ENCODE measurements around the gene DDX19B.
A peak's percentile ranks its signal among the peaks of the same experiment; 100 is the strongest.
"Not testable (repeated sequence)": the region's sequence is repeated elsewhere in the genome, so short reads cannot be mapped to it uniquely, and the experiment has no call there.

Gene DDX19B

DNA sequence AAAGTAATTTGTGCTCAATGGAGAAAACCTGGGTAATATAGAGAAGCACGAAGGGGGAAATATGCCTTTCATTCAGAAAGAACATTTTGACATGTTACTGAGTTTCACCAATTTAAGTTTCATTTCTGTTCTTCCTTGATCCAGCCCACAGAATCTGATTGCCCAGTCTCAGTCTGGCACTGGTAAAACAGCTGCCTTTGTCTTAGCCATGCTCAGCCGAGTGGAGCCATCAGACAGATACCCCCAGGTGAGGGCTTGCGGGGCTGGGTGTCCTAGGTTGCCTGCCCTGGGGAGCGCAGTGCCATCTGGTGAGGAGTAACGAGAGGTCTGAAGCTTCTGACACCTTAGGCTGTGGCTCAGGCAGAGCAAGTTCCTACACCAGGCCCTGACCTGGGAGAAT lies 65.4 kb downstream of the DDX19B start:
- DNase-seq, result no peak

DNA sequence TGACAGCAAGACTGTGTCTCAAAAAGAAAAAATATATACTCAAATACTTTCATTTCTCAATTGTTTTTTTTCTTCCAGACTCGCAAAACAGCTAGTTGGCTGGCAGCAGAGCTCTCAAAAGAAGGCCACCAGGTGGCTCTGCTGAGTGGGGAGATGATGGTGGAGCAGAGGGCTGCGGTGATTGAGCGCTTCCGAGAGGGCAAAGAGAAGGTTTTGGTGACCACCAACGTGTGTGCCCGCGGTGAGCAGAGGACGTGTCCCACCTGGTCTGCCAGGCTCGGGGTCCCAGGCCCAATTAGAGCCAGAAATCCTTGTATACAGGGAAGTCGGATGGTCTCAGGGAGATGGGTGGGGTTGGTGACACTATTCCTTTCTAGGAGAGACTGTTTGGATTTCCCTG lies 71.2 kb downstream of the DDX19B start:
- not testable (repeated sequence) for DNase-seq

DNA sequence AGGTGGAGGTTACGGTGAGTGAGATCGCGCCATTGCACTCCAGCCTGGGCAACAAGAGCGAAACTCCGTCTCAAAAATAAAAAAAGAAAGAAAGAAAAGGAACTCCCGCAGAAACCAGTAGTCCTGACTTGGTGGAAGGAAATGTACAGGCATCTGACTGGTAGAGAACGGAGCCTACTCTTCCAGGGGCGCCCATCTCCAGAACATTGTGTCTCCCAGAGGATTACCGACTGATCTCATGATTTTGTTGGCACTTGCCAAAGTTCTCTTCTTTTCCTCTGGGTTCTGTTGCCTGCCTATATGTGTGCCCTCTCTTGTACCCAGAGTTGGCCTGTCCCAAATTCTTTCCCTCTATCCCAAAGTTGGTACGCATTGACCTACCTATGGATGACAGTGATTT lies 71.9 kb downstream of the DDX19B start:
- DNase-seq, result no peak

DNA sequence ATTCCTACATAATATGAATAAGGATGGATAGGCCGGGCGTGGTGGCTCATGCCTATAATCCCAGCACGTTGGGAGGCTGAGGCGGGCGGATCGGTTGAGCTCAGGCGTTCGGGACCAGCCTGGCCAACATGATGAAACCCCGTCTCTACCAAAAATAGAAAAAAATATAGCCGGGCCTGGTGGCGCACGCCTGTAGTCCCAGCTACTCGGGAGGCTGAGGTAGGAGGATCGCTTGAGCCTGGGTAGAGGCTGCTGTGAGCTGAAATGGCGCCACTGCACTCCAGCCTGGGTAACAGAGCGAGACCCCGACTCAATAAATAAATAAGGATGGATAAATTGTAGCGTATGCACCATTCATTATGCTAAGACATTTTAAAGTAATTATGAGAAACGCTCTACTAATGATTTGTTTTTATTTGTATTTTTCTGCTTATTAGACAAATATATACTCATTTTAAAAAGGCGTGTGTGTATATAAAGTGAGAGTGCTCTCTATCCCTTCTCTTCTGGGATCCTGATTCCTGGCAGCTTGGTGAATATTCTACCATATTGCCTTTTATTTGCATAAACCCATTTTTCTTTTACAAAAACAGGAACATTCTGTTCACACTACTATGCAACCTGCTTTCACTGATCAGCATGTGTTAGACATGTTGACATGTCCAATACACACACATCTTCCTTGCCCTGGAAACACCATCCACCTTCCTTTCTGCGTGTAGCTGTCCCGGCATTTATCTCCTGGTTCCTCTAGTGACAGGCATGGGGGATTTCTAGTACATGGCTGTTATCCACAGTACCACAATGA lies 74.1 kb downstream of the DDX19B start:
- no peak for DNase-seq

DNA sequence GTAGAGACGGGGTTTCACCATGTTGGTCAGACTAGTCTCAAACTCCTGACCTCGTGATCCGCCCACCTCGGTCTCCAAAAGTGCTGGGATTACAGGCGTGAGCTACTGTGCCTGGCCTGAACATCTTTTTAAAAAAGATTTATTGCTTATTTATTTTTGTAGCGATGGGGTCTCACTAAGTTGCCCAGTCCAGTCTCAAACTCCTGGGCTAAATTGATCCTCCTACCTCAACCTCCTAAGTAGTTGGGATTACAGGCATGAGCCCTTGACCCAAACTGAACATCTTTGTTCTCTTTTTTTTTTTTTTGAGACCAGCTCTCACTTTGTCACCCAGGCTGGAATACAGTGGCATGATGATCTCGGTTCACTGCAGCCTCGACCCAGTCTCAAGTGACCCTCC lies 75.2 kb downstream of the DDX19B start:
- no peak for DNase-seq

DNA sequence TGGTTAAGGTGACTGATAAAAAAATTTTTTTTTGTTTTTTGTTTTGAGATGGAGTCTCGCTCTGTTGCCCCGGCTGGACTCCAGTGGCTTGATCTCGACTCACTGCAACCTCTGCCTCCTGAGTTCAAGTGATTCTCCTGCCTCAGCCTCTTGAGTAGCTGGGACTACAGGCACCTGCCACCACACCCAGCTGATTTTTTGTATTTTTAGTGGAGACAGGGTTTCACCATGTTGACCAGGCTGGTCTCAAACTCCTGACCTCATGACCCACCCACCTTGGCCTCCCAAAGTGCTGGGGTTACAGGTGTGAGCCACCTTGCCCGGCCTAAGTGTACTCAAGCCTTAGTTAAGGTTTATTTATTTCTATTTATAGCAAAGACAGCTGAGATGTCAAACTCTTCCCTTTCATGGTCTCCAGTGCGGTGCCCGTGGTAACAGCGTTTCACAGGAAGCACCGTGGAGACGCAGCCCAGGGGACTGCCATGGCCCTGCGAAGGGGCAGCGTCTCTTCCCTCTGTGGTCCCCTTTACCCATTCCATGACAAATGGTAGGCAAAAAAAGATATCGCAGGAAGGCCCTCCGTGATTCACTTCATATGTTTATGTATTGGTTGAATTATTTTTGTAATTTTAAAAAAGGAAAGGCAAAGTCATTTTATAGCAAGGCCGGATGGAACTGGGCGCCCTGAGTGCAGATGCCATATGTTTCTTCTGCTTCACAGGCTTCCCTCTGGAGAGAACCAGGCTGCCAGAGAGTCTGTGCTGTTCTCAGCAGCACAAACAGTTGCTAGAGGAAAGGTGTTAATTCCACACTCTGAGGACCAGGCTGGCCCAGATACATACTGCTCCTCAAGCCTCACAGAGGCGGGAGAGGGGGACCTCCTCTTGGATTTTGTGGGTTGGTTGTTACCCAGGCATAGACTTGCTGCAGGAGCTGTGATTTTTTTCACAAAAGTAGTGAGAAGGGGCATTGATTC lies 76.9 kb downstream of the DDX19B start:
- DNase-seq, result no peak

DNA sequence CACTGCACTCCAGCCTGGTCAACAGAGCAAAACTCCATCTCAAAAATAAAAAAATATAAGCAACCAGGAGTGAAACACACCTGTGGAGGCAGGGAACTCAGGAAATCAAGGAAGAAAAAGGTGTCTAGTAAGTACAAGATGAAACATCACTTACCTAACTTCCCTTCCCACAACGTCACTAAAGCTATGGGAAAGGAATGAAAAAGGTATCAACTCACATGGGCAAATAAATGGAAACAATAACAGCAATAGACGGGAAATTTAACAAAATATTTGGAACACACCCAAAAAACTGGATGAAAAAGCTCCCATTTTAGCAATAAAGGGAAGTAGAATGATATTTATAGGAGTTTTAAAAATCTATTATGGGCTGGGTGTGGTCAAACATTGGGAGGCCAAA lies 78.8 kb downstream of the DDX19B start:
- no peak for DNase-seq

DNA sequence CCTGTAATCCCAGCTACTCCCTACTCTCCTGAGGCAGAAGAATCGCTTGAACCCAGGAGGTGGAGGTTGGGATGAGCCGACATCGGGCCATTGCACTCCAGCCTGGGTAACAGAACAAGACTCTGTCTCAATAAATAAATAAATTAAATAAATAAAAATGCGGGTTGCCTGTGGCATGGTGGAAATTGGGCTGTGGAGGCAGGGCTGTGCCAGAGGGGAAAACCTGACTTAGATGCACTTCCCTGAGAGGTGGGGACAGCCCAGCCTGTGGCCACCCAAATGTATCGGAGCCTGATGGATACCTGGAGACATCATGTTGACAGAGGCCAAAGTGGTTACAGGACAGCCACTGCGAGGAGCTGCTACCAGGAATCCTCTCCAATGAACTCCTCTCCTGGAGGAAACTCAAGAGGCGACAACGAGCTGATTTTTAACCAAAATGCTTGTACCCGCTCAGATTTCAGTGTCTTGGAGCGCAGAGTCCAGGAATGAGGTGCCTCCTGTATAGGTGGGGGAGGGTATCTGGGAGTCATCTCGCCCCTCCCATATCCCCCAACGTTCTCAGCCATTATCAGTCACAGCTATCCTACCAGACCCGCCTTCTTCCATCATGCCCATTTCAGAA lies 80.0 kb downstream of the DDX19B start:
- DNase-seq, result no peak

DNA sequence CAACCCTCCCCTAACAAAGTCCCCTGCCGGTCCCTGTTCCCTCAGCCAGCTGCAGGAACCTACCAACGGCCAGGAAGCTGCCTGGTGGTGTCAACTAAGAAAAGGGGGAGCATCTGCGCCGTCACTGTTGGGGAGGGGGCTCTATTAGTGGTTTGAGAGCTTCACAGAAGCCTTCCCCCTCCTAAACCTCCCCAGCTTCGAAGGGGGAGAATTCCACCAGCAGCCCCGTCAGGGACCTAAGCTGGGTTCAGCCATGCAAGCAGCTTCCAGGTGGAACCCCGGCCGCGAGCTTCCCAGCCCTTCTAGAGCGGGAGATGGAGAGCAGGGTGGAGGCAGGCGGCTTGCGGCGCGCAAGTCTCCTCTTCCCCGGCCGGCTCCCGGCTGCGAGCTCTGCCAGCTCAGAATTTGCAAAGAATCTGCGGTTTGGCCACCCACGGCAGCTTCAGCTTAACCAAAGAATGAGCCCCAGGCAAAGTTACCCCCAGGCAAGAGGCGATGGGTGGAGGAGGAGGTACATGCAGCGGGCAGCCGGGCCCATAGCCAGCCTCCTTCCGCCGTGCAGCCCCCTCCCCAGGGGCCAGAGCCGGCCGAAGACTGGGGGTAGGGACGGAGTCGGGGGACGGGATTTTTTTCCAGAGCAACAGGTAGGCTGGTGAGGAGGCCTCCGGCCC lies 81.4 kb downstream of the DDX19B start:
- DNase-seq, result peak; percentile 13

DNA sequence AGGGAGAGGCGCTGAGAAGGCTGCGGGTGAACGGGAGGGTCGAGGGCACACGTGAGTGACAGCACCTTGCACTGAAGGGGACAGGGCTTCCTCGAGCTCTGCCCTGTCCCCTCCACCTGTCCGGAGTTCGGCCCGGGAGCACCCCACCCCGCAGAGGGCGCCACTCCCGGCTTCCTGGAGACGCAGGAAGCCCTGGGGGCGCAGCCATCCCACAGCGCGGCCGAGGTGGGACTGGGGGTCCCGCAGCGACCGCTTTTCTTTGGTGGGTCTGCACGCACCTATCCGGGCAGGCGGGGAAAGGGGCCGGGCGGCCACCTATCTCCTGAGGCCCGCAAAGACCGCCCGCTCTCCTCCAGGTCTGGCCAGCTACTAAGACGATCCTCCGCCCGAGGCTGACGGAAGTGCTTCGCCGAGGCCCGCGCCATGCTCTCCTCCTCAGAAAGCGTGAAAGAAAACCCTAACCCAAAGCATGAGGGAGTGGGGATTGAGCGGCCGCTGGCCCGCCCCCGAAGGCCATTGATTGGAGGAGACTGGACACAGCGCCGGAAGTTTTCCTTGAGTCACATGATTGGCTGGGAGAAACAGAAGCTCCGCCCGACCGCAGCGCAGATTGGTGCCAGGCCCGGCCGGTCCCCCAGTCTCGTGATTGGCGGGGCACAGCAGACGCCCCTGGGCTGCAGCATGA lies 82.1 kb downstream of the DDX19B start:
- DNase-seq, result peak; percentile 88

DNA sequence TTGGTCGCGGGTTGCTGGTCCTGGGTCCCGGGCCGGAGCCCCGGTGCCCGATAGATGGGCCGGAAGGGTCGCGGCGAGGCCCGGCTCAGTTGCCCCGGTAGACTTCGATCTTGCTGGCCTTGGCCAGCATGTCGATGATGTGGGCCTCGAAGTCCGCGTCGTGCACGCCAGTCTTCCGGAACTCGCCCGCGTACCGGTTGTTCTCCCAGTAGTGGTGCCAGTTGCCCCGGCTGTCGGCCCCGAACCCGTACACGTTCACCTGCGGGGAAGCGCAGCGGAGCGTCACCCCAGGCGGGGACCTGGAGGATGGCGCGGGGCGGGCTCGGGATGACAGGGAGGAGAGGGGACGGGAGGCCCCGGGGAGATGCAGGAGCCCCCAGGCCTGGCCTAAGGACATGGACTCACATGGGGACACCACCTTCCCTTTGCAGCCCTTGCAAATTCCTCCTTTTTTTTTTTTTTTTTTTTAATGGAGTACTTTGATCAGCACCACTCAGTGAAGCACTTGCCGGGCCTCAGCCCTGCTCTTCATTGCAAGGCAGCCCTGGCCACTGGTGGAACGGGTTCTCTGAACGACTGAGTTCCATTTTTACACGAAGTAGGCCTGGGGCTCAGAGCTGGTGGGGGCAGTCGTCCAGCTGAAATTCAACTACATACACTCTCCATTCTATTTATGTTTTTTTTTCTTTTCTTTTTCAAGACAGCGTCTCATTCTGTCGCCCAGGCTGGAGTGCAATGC lies 82.8 kb downstream of the DDX19B start:
- DNase-seq, result no peak

DNA sequence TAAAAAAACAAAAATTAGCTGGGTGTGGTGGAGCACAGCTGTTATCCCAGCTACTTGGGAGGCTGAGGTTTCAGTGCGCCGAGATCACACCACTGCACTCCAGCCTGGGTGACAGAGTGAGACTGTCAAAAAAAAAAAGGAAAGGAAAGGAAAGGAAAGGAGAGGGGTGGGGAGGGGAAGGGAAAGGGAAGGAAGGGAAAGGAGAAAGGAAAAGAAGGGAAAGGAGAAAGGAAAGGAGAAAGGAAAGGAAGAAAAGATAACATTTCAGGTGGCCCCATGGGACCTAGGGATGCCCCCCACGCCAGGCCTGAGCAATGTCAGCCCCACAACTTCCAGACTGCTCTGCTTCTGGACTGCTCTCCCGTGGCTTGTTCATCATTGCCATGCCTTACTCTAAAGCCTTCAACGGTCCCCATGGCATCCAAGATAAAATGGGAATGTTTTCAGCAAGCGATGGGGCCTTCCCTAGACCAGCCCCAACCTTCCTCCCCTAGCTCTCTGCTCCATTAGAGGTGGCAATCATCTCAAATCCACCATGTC lies 84.5 kb downstream of the DDX19B start:
- DNase-seq, result no peak

Data from DMS79 treated with DMSO at 0.1 percent for 48 hours (cell line).